LoVo (cell line): ENCODE results near the gene FHOD3.
"Not testable (repeated sequence)": the region's sequence is repeated elsewhere in the genome, so short reads cannot be mapped to it uniquely, and the experiment has no call there.

Experiments
- DNase-seq: peaks from one replicate; pipeline ENCODE4 v3.0.0-alpha.2; 2016; ENCODE audit warnings: low spot score

FHOD3 gene

GRCh38 chr18:36798738-36799473 is 501.4 kb downstream of the FHOD3 start:
- no peak for DNase-seq

GRCh38 chr18:36805105-36805504 is 507.6 kb downstream of the FHOD3 start:
- no peak for DNase-seq

GRCh38 chr18:36808681-36809080 is 511.2 kb downstream of the FHOD3 start:
- DNase-seq, result no peak

GRCh38 chr18:36809590-36810381 is 512.3 kb downstream of the FHOD3 start:
- DNase-seq, result peak; percentile 77

- no peak for DNase-seq
Measured at GRCh38 chr18:36811430-36811829, 513.9 kb downstream of the FHOD3 start.

GRCh38 chr18:36811955-36812354 is 514.4 kb downstream of the FHOD3 start:
- DNase-seq, result no peak

- DNase-seq, result no peak
Measured at GRCh38 chr18:36812678-36813077, 515.2 kb downstream of the FHOD3 start.

- DNase-seq, result no peak
Measured at GRCh38 chr18:36813101-36813775, 515.7 kb downstream of the FHOD3 start.

- DNase-seq, result no peak
Measured at GRCh38 chr18:36813824-36814223, 516.3 kb downstream of the FHOD3 start.

GRCh38 chr18:36814994-36815393 is 517.5 kb downstream of the FHOD3 start:
- DNase-seq, result no peak

GRCh38 chr18:36816096-36816495 is 518.6 kb downstream of the FHOD3 start:
- not testable (repeated sequence) for DNase-seq

GRCh38 chr18:36817039-36817438 is 519.5 kb downstream of the FHOD3 start:
- DNase-seq, result no peak

GRCh38 chr18:36818652-36819051 is 521.1 kb downstream of the FHOD3 start:
- no peak for DNase-seq

- DNase-seq, result no peak
Measured at GRCh38 chr18:36819621-36820020, 522.1 kb downstream of the FHOD3 start.

- no peak for DNase-seq
Measured at GRCh38 chr18:36821681-36822080, 524.2 kb downstream of the FHOD3 start.

- DNase-seq, result no peak
Measured at GRCh38 chr18:36825526-36825925, 528.0 kb downstream of the FHOD3 start.

GRCh38 chr18:36826556-36826955 is 529.0 kb downstream of the FHOD3 start:
- DNase-seq, result no peak

- DNase-seq, result peak; percentile 25
Measured at GRCh38 chr18:36828157-36828629, 530.7 kb downstream of the FHOD3 start.

- DNase-seq, result peak; percentile 86
Measured at GRCh38 chr18:36828630-36829361, 531.3 kb downstream of the FHOD3 start, which contains the start of the genes KIAA1328 and TPGS2. Gene KIAA1328 (plus strand): TSS chr18:36829127. CDS start chr18:36829139, 12 bp downstream. Gene TPGS2 (minus strand): TSS chr18:36829002. CDS start chr18:36828767, 235 bp downstream.
